Sigmoid colon (tissue), 7 donors: ENCODE data around the gene GGACT. TPM values are rescaled to one million over a fixed set of nuclear protein-coding genes. Genes with fewer than 3 reads are reported as not detected.

Experiments used
- DNase-seq: peaks from one replicate; pipeline ENCODE4 v3.0.0-alpha.2; 2019
- H3K27ac ChIP-seq, 4 donors: fragments of 200-600 bp; sonication (generic); one replicate each; pipeline ENCODE4 v1.5.1; 2016 to 2019; ENCODE audit warnings: mild to moderate bottlenecking in 1 of 4
- H3K27me3 ChIP-seq, 3 donors: fragments of 200-600 bp; sonication (generic); one replicate each; pipeline ENCODE4 v1.5.1; 2019; ENCODE audit warnings: mild to moderate bottlenecking in 1 of 3
- H3K36me3 ChIP-seq, 4 donors: fragments of 200-600 bp; sonication (generic); one replicate each; pipeline ENCODE4 v1.5.1; 2016 to 2019
- H3K4me1 ChIP-seq, 4 donors: fragments of 200-600 bp; sonication (generic); one replicate each; pipeline ENCODE4 v1.5.1; 2017 to 2019
- H3K4me3 ChIP-seq, 4 donors: fragments of 200-600 bp; sonication (generic); one replicate each; pipeline ENCODE4 v1.5.1; 2017 to 2019; ENCODE audit warnings: mild to moderate bottlenecking in 2 of 4, moderate library complexity in 1 of 4
- H3K9me3 ChIP-seq, 4 donors: fragments of 200-600 bp in 3 of 4; sonication (generic) in 3 of 4; one replicate each; pipeline versions ENCODE4 v1.5.1 to v1.6.1; 2013 to 2019
- CTCF ChIP-seq, 4 experiments: fragments of 450-650 bp in 3 of 4; fragments of 200-600 bp in 1 of 4; IDR thresholded peaks; one replicate each; pipeline ENCODE4 v1.5.1; 2016 to 2019; ENCODE audit warnings: antibody characterized with exemption in 4 of 4, mild to moderate bottlenecking in 3 of 4, moderate library complexity in 2 of 4
- EP300 ChIP-seq, 4 donors: sonication (generic); formaldehyde crosslinking; IDR thresholded peaks; one replicate each; pipeline ENCODE4 v1.6.1; 2017; ENCODE audit warnings: antibody characterized with exemption in 4 of 4
- POLR2A ChIP-seq, 2 donors: fragments of 450-650 bp; IDR thresholded peaks; one replicate each; pipeline ENCODE4 v1.6.1; 2016; ENCODE audit warnings: antibody characterized with exemption in 2 of 2, mild to moderate bottlenecking in 2 of 2, moderate library complexity in 2 of 2
- POLR2AphosphoS5 ChIP-seq, 4 donors: sonication (generic); formaldehyde crosslinking; IDR thresholded peaks; one replicate each; pipeline ENCODE4 v1.6.1; 2017; ENCODE audit warnings: antibody characterized with exemption in 4 of 4
- WGBS, 2 donors: extraction: QIAGEN DNeasy Blood & Tissue Kit; methylation state at CpG; one replicate each; pipeline ENCODE4 v1.1.7; 2013; 5-methylcytosine and 5-hydroxymethylcytosine counted together
- intact Hi-C: fragments of 100-400 bp; cut with DNase I; formaldehyde crosslinking; loops from one replicate; pipeline ENCODE4 v1.15.1; 2023
- polyA plus RNA-seq, 3 donors: library from polyadenylated mRNA; stranded (reverse); fragments of 200-250 nt; gene quantifications; one replicate each; pipeline ENCODE4 v1.2.3, GENCODE V29; 2013
- total RNA-seq, 4 donors: library from RNA; depleted of rRNA; stranded (reverse); fragments of >200 nt; gene quantifications; one replicate each; pipeline ENCODE4 v1.1.0, GENCODE V29; 2016
- donor health status: healthy with polysubstance abuse.
- donor health status: Bipolar disorder and iron deficiency.
- donor health status: healthy.

GGACT gene
- total and polyA plus RNA-seq, 7 donors = 0.99 to 3.0 (median 2.2) TPM

- Histone ChIP-seq H3K4me3 (no peak overlapping the region), H3K27me3 (no peaks in the 10 kb centered on the region), H3K36me3 (no peaks in the 10 kb centered on the region), H3K27ac (no peak overlapping the region), H3K4me1 (no peaks in the 10 kb centered on the region), H3K9me3 (no peaks in the 10 kb centered on the region)
- 97 to 99% methylated on average over 3 of the region's 3 CpGs for WGBS, 2 donors
- TF ChIP-seq CTCF (IDR thresholded peaks at IDR 0.05) = no peak
- no peak for TF ChIP-seq EP300 (IDR thresholded peaks at IDR 0.05)
- TF ChIP-seq POLR2AphosphoS5 (IDR thresholded peaks at IDR 0.05) = no peak
- no peak for TF ChIP-seq POLR2A (IDR thresholded peaks at IDR 0.05)
- DNase-seq = no peak
- intact Hi-C loops = no loop called here
Observed at GRCh38 chr13:100503622-100504021, 85.0 kb downstream of the GGACT start.

GRCh38 chr13:100502446-100502845, 86.1 kb downstream of the GGACT start:
- no peak for TF ChIP-seq EP300 (IDR thresholded peaks at IDR 0.05)
- no peak for TF ChIP-seq POLR2AphosphoS5 (IDR thresholded peaks at IDR 0.05)
- TF ChIP-seq CTCF (IDR thresholded peaks at IDR 0.05) = no peak
- no peak for TF ChIP-seq POLR2A (IDR thresholded peaks at IDR 0.05)
- Histone ChIP-seq H3K9me3 (no peaks in the 10 kb centered on the region), H3K27me3 (no peaks in the 10 kb centered on the region), H3K4me1 (no peaks in the 10 kb centered on the region), H3K27ac (no peak overlapping the region), H3K36me3 (no peaks in the 10 kb centered on the region), H3K4me3 (no peak overlapping the region)
- WGBS, 2 donors = 74 to 78% methylated on average over 2 of the region's 2 CpGs
- no peak for DNase-seq
- intact Hi-C loops = no loop called here

GRCh38 chr13:100497389-100497788, 91.2 kb downstream of the GGACT start:
- whole genome bisulfite sequencing, 2 donors = 98 to 100% methylated on average over 1 of the region's 1 CpG

GRCh38 chr13:100495455-100495854, 93.1 kb downstream of the GGACT start:
- 91 to 96% methylated on average over 1 of the region's 1 CpG for WGBS, 2 donors
- Histone ChIP-seq H3K36me3 (no peaks in the 10 kb centered on the region), H3K4me1 (peaks cover 0 to 4% (median 0%) of the 10 kb centered on the region in 4 donors), H3K4me3 (no peak overlapping the region), H3K27ac (no peak overlapping the region), H3K27me3 (no peaks in the 10 kb centered on the region), H3K9me3 (no peaks in the 10 kb centered on the region)
- intact Hi-C loops = no loop called here
- no peak for DNase-seq
- TF ChIP-seq POLR2A (IDR thresholded peaks at IDR 0.05) (no peak), EP300 (IDR thresholded peaks at IDR 0.05) (no peak), POLR2AphosphoS5 (IDR thresholded peaks at IDR 0.05) (no peak), CTCF (IDR thresholded peaks at IDR 0.05) (no peak)

More at GRCh38 chr13:100497389-100497788, 91.2 kb downstream of the GGACT start:
- H3K4me3 ChIP-seq = no peak overlapping the region
- H3K4me1 ChIP-seq = no peaks in the 10 kb centered on the region
- no peaks in the 10 kb centered on the region for H3K9me3 ChIP-seq
- TF ChIP-seq EP300 (IDR thresholded peaks at IDR 0.05) (no peak), POLR2AphosphoS5 (IDR thresholded peaks at IDR 0.05) (no peak), CTCF (IDR thresholded peaks at IDR 0.05) (no peak), POLR2A (IDR thresholded peaks at IDR 0.05) (no peak)
- DNase-seq = no peak
- H3K27me3 ChIP-seq = no peaks in the 10 kb centered on the region
- no peak overlapping the region for H3K27ac ChIP-seq
- intact Hi-C loops = no loop called here
- H3K36me3 ChIP-seq = no peaks in the 10 kb centered on the region

- no peak for DNase-seq
- H3K4me1 ChIP-seq = peaks cover 0 to 5% (median 0%) of the 10 kb centered on the region in 4 donors
- H3K36me3 ChIP-seq = no peaks in the 10 kb centered on the region
- no peak overlapping the region for H3K27ac ChIP-seq
- no peaks in the 10 kb centered on the region for H3K27me3 ChIP-seq
- 90% methylated on average over 7 of the region's 7 CpGs for WGBS, 2 donors
- no peaks in the 10 kb centered on the region for H3K9me3 ChIP-seq
- H3K4me3 ChIP-seq = no peak overlapping the region
- intact Hi-C loops = no loop called here
- TF ChIP-seq CTCF (IDR thresholded peaks at IDR 0.05) (no peak), EP300 (IDR thresholded peaks at IDR 0.05) (no peak), POLR2A (IDR thresholded peaks at IDR 0.05) (no peak), POLR2AphosphoS5 (IDR thresholded peaks at IDR 0.05) (no peak)
Observed at GRCh38 chr13:100493418-100493817, 95.2 kb downstream of the GGACT start.
